Gastrocnemius medialis (tissue), 4 donors: ENCODE measurements around the gene FAM83G.

Source experiments
- POLR2A ChIP-seq, 2 donors: fragments of 450-650 bp; IDR thresholded peaks; one replicate each; pipeline ENCODE4 v1.6.1; 2017; ENCODE audit warnings: antibody characterized with exemption in 2 of 2, mild to moderate bottlenecking in 2 of 2, moderate library complexity in 2 of 2
- TF ChIP-seq, protein P1 (sequence below), 5 experiments: fragments of 450-650 bp in 3 of 5; fragments of 200-600 bp in 2 of 5; sonication (generic) in 2 of 5; IDR thresholded peaks in 4 of 5; conservative IDR thresholded peaks in 1 of 5; 1 replicate in 4 of 5; 2 replicates in 1 of 5; pipeline ENCODE4 v1.5.1; 2016 to 2019; ENCODE audit warnings: antibody characterized with exemption in 5 of 5, mild to moderate bottlenecking in 3 of 5, moderate library complexity in 3 of 5

DNA sequence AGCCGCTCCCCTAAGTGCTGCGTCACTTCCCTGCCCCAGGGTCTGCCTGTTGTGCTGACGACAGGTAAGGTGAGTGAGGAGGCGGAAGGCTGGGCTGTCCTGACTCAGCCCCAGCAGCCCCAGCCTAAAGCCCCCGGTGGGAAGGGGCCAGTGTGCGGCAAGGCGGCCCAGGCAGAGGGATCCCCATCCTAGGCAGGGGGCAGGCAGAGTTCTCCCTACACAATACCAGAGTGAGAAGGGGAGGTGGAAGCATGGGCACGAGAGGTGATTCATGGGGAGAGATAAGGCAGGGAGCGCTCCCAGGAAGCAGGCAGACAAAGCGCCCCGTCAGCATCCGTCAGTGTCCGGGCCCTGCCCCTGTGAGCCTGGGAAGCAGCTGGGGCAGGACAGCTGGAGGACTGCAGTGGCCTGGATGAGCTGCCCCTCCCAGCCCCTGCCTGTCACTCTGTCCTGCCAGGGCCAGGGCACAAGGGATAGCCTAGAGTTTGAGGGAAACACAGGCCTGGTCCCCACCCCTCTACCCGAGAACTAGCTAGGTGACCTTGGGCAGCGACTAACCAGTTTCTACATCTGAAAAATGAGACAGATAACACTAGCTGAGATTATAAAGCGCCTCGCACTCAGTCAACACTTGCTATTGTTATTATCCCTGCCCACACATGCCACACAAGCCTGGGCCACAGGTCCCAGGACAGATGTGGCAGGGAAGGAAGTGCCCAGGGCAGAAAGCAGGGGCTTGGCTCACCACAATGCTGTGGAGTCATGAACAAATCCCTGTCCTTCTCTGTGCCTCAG, 3.8 kb downstream of the FAM83G start:
- TF ChIP-seq, protein P1, sequence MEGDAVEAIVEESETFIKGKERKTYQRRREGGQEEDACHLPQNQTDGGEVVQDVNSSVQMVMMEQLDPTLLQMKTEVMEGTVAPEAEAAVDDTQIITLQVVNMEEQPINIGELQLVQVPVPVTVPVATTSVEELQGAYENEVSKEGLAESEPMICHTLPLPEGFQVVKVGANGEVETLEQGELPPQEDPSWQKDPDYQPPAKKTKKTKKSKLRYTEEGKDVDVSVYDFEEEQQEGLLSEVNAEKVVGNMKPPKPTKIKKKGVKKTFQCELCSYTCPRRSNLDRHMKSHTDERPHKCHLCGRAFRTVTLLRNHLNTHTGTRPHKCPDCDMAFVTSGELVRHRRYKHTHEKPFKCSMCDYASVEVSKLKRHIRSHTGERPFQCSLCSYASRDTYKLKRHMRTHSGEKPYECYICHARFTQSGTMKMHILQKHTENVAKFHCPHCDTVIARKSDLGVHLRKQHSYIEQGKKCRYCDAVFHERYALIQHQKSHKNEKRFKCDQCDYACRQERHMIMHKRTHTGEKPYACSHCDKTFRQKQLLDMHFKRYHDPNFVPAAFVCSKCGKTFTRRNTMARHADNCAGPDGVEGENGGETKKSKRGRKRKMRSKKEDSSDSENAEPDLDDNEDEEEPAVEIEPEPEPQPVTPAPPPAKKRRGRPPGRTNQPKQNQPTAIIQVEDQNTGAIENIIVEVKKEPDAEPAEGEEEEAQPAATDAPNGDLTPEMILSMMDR (IDR thresholded peaks at IDR 0.05 in 4 of 5, conservative IDR thresholded peaks at IDR 0.05 in 1 of 5), result no peak
- no peak for TF ChIP-seq POLR2A (IDR thresholded peaks at IDR 0.05)
